ENCODE results near the gene NDUFAF7.

DNA sequence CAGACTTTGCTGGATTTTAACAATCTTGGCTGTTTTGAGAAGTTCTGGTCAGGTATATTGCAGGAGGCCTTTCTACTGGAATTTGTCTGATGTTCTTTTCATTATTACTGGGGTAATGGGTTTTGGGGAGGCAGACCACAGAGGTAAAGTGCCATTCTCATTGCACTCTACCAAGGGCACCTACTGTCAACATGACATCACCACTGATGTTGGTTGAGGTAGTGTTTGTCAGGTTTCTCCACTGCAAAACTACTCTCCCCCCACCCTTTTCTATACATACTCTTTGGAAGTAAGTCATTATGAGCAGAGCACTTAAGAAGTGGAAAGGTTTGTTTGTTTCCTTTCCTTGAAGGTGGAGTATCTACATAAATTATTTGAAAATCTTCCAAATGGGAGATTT, 66.2 kb downstream of the NDUFAF7 start:
- TF ChIP-seq CTCF (IDR thresholded peaks at IDR 0.05) (no peak), POLR2A (IDR thresholded peaks at IDR 0.05) (no peak)
